ENCODE measurements around the gene RNF14. TPM values are rescaled to one million over a fixed set of nuclear protein-coding genes. Genes with fewer than 3 reads are reported as not detected.

The RNF14 gene
- total and polyA plus RNA-seq, 4 donors: 44.3 to 55.0 (median 53.8) TPM

GRCh38 chr5:141982626-141983025 lies 13.7 kb downstream of the RNF14 start:
- WGBS, 2 donors: 46 to 47% methylated on average over 2 of the region's 2 CpGs
- H3K4me3 ChIP-seq (ENCODE audit: low read length in 2 of 2): no peak overlapping the region
- H3K27ac ChIP-seq (ENCODE audit: low read depth in 1 of 2, low read length in 2 of 2): no peak overlapping the region
- DNase-seq: no peak
- H3K9me3 ChIP-seq (ENCODE audit: control insufficient read depth, low read length): no peaks in the 10 kb centered on the region
- no peaks in the 10 kb centered on the region for H3K4me1 ChIP-seq (ENCODE audit: control insufficient read depth in 1 of 2, insufficient read depth in 2 of 2, low read length in 2 of 2)
- H3K36me3 ChIP-seq (ENCODE audit: control insufficient read depth in 1 of 2, insufficient read depth in 2 of 2, low read length in 1 of 2): peaks cover 12 to 23% of the 10 kb centered on the region in 2 donors
- intact Hi-C loops (cut with DNase I): no loop called here
- ATAC-seq (ENCODE audit: low FRiP score): no peak
- no peaks in the 10 kb centered on the region for H3K27me3 ChIP-seq (ENCODE audit: control insufficient read depth in 1 of 2, insufficient read depth in 2 of 2, low read length in 1 of 2)

- DNase-seq: no peak
- Histone ChIP-seq H3K9me3 (ENCODE audit: control insufficient read depth, low read length) (no peaks in the 10 kb centered on the region), H3K36me3 (ENCODE audit: control insufficient read depth in 1 of 2, insufficient read depth in 2 of 2, low read length in 1 of 2) (peaks cover 2 to 9% of the 10 kb centered on the region in 2 donors), H3K27me3 (ENCODE audit: control insufficient read depth in 1 of 2, insufficient read depth in 2 of 2, low read length in 1 of 2) (no peaks in the 10 kb centered on the region), H3K27ac (ENCODE audit: low read depth in 1 of 2, low read length in 2 of 2) (no peak overlapping the region), H3K4me3 (ENCODE audit: low read length in 2 of 2) (no peak overlapping the region), H3K4me1 (ENCODE audit: control insufficient read depth in 1 of 2, insufficient read depth in 2 of 2, low read length in 2 of 2) (no peaks in the 10 kb centered on the region)
- intact Hi-C loops (cut with DNase I): no loop called here
- ATAC-seq (ENCODE audit: low FRiP score): no peak
These were observed 17.2 kb downstream of the RNF14 start for GRCh38 chr5:141986072-141986471.

- no peak for ATAC-seq (ENCODE audit: low FRiP score)
- Histone ChIP-seq H3K4me1 (ENCODE audit: control insufficient read depth in 1 of 2, insufficient read depth in 2 of 2, low read length in 2 of 2) (no peaks in the 10 kb centered on the region), H3K4me3 (ENCODE audit: low read length in 2 of 2) (no peak overlapping the region), H3K9me3 (ENCODE audit: control insufficient read depth, low read length) (no peaks in the 10 kb centered on the region), H3K27ac (ENCODE audit: low read depth in 1 of 2, low read length in 2 of 2) (no peak overlapping the region), H3K27me3 (ENCODE audit: control insufficient read depth in 1 of 2, insufficient read depth in 2 of 2, low read length in 1 of 2) (no peaks in the 10 kb centered on the region), H3K36me3 (ENCODE audit: control insufficient read depth in 1 of 2, insufficient read depth in 2 of 2, low read length in 1 of 2) (peaks cover 0 to 5% of the 10 kb centered on the region in 2 donors)
- whole genome bisulfite sequencing, 2 donors: 0 to 1% methylated on average over 1 of the region's 1 CpG
- intact Hi-C loops (cut with DNase I): loop anchor here (5.0 to 10.0 kb wide), 3 partner anchors 153 to 715 kb away; no protein-coding TSS in a partner anchor
- no peak for DNase-seq
These were observed 20.8 kb downstream of the RNF14 start for GRCh38 chr5:141989720-141990119.

- peak; percentile 70 for ATAC-seq (ENCODE audit: low FRiP score)
- no peak overlapping the region for H3K27ac ChIP-seq (ENCODE audit: low read depth in 1 of 2, low read length in 2 of 2)
- H3K36me3 ChIP-seq (ENCODE audit: control insufficient read depth in 1 of 2, insufficient read depth in 2 of 2, low read length in 1 of 2): peaks cover 0 to 3% of the 10 kb centered on the region in 2 donors
- no peaks in the 10 kb centered on the region for H3K9me3 ChIP-seq (ENCODE audit: control insufficient read depth, low read length)
- peak; percentile 70 to 83 for DNase-seq
- H3K4me3 ChIP-seq (ENCODE audit: low read length in 2 of 2): no peak overlapping the region
- intact Hi-C loops (cut with DNase I): loop anchor here (5.0 to 10.0 kb wide), 3 partner anchors 150 to 712 kb away; no protein-coding TSS in a partner anchor
- no peaks in the 10 kb centered on the region for H3K4me1 ChIP-seq (ENCODE audit: control insufficient read depth in 1 of 2, insufficient read depth in 2 of 2, low read length in 2 of 2)
- WGBS, 2 donors: 1 to 2% methylated on average over 2 of the region's 2 CpGs
- H3K27me3 ChIP-seq (ENCODE audit: control insufficient read depth in 1 of 2, insufficient read depth in 2 of 2, low read length in 1 of 2): no peaks in the 10 kb centered on the region
These were observed 23.6 kb downstream of the RNF14 start for GRCh38 chr5:141992349-141992963.

- ATAC-seq (ENCODE audit: low FRiP score) (no peak), DNase-seq (no peak)
- H3K27me3 ChIP-seq (ENCODE audit: control insufficient read depth in 1 of 2, insufficient read depth in 2 of 2, low read length in 1 of 2): no peaks in the 10 kb centered on the region
- H3K4me3 ChIP-seq (ENCODE audit: low read length in 2 of 2): no peak overlapping the region
- no peaks in the 10 kb centered on the region for H3K9me3 ChIP-seq (ENCODE audit: control insufficient read depth, low read length)
- no peak overlapping the region for H3K27ac ChIP-seq (ENCODE audit: low read depth in 1 of 2, low read length in 2 of 2)
- 63 to 64% methylated on average over 4 of the region's 4 CpGs for WGBS, 2 donors
- H3K36me3 ChIP-seq (ENCODE audit: control insufficient read depth in 1 of 2, insufficient read depth in 2 of 2, low read length in 1 of 2): peaks cover 0 to 3% of the 10 kb centered on the region in 2 donors
- intact Hi-C loops (cut with DNase I): loop anchor here (5.0 to 10.0 kb wide), 3 partner anchors 148 to 710 kb away; no protein-coding TSS in a partner anchor
- H3K4me1 ChIP-seq (ENCODE audit: control insufficient read depth in 1 of 2, insufficient read depth in 2 of 2, low read length in 2 of 2): no peaks in the 10 kb centered on the region
These were observed 25.7 kb downstream of the RNF14 start for GRCh38 chr5:141994511-141995136.

GRCh38 chr5:141995656-141996055 lies 26.8 kb downstream of the RNF14 start:
- H3K4me1 ChIP-seq (ENCODE audit: control insufficient read depth in 1 of 2, insufficient read depth in 2 of 2, low read length in 2 of 2): no peaks in the 10 kb centered on the region
- H3K27ac ChIP-seq (ENCODE audit: low read depth in 1 of 2, low read length in 2 of 2): no peak overlapping the region
- H3K36me3 ChIP-seq (ENCODE audit: control insufficient read depth in 1 of 2, insufficient read depth in 2 of 2, low read length in 1 of 2): peaks cover 0 to 3% of the 10 kb centered on the region in 2 donors
- 92 to 96% methylated on average over 3 of the region's 3 CpGs for WGBS, 2 donors
- DNase-seq (no peak), ATAC-seq (ENCODE audit: low FRiP score) (no peak)
- H3K4me3 ChIP-seq (ENCODE audit: low read length in 2 of 2): no peak overlapping the region
- intact Hi-C loops (cut with DNase I): loop anchor here in 1 of 2 donors (10.0 kb wide), 1 partner anchor 709 kb away; no protein-coding TSS in a partner anchor
- H3K27me3 ChIP-seq (ENCODE audit: control insufficient read depth in 1 of 2, insufficient read depth in 2 of 2, low read length in 1 of 2): no peaks in the 10 kb centered on the region
- no peaks in the 10 kb centered on the region for H3K9me3 ChIP-seq (ENCODE audit: control insufficient read depth, low read length)

- WGBS, 2 donors: 64 to 65% methylated on average over 6 of the region's 6 CpGs
- Histone ChIP-seq H3K27me3 (ENCODE audit: control insufficient read depth in 1 of 2, insufficient read depth in 2 of 2, low read length in 1 of 2) (no peaks in the 10 kb centered on the region), H3K4me3 (ENCODE audit: low read length in 2 of 2) (no peak overlapping the region), H3K27ac (ENCODE audit: low read depth in 1 of 2, low read length in 2 of 2) (no peak overlapping the region), H3K36me3 (ENCODE audit: control insufficient read depth in 1 of 2, insufficient read depth in 2 of 2, low read length in 1 of 2) (peaks cover 0 to 3% of the 10 kb centered on the region in 2 donors), H3K4me1 (ENCODE audit: control insufficient read depth in 1 of 2, insufficient read depth in 2 of 2, low read length in 2 of 2) (no peaks in the 10 kb centered on the region), H3K9me3 (ENCODE audit: control insufficient read depth, low read length) (no peaks in the 10 kb centered on the region)
- DNase-seq (no peak), ATAC-seq (ENCODE audit: low FRiP score) (no peak)
- intact Hi-C loops (cut with DNase I): loop anchor here in 1 of 2 donors (10.0 kb wide), 1 partner anchor 707 kb away; no protein-coding TSS in a partner anchor
These were observed 28.6 kb downstream of the RNF14 start for GRCh38 chr5:141997358-141997960.

- Histone ChIP-seq H3K27ac (ENCODE audit: low read depth in 1 of 2, low read length in 2 of 2) (no peak overlapping the region), H3K9me3 (ENCODE audit: control insufficient read depth, low read length) (no peaks in the 10 kb centered on the region), H3K4me3 (ENCODE audit: low read length in 2 of 2) (no peak overlapping the region), H3K4me1 (ENCODE audit: control insufficient read depth in 1 of 2, insufficient read depth in 2 of 2, low read length in 2 of 2) (no peaks in the 10 kb centered on the region), H3K27me3 (ENCODE audit: control insufficient read depth in 1 of 2, insufficient read depth in 2 of 2, low read length in 1 of 2) (no peaks in the 10 kb centered on the region), H3K36me3 (ENCODE audit: control insufficient read depth in 1 of 2, insufficient read depth in 2 of 2, low read length in 1 of 2) (peaks cover 0 to 2% of the 10 kb centered on the region in 2 donors)
- WGBS, 2 donors: 73 to 76% methylated on average over 1 of the region's 1 CpG
- intact Hi-C loops (cut with DNase I): no loop called here
- DNase-seq (no peak), ATAC-seq (ENCODE audit: low FRiP score) (no peak)
These were observed 31.3 kb downstream of the RNF14 start for GRCh38 chr5:142000173-142000572.
